Measurements from ENCODE around the gene PNCK. TPM values are rescaled to one million over a fixed set of nuclear protein-coding genes. Genes with fewer than 3 reads are reported as not detected.
"Not testable (repeated sequence)": the region's sequence is repeated elsewhere in the genome, so short reads cannot be mapped to it uniquely, and the experiment has no call there.

PNCK gene
- total RNA-seq, 2 donors from 2014 or later = 8.5 to 50.6 TPM

DNA sequence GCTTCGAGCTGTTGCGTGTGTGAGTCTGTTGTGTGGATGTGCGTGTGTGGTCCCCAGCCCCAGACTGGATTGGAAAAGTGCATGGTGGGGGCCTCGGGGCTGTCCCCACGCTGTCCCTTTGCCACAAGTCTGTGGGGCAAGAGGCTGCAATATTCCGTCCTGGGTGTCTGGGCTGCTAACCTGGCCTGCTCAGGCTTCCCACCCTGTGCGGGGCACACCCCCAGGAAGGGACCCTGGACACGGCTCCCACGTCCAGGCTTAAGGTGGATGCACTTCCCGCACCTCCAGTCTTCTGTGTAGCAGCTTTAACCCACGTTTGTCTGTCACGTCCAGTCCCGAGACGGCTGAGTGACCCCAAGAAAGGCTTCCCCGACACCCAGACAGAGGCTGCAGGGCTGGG, 22.5 kb upstream of the PNCK start:
- H3K27ac ChIP-seq = no peak overlapping the region
- no peaks in the 10 kb centered on the region for H3K4me1 ChIP-seq (replicated peaks)
- no peaks in the 10 kb centered on the region for H3K27me3 ChIP-seq (replicated peaks; ENCODE audit: insufficient read depth)
- DNase-seq (ENCODE audit: low spot score) = no peak
- no peak overlapping the region for H3K4me3 ChIP-seq
- TF ChIP-seq POLR2A (IDR thresholded peaks at IDR 0.05) = no peak
- TF ChIP-seq, protein P1, sequence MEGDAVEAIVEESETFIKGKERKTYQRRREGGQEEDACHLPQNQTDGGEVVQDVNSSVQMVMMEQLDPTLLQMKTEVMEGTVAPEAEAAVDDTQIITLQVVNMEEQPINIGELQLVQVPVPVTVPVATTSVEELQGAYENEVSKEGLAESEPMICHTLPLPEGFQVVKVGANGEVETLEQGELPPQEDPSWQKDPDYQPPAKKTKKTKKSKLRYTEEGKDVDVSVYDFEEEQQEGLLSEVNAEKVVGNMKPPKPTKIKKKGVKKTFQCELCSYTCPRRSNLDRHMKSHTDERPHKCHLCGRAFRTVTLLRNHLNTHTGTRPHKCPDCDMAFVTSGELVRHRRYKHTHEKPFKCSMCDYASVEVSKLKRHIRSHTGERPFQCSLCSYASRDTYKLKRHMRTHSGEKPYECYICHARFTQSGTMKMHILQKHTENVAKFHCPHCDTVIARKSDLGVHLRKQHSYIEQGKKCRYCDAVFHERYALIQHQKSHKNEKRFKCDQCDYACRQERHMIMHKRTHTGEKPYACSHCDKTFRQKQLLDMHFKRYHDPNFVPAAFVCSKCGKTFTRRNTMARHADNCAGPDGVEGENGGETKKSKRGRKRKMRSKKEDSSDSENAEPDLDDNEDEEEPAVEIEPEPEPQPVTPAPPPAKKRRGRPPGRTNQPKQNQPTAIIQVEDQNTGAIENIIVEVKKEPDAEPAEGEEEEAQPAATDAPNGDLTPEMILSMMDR (IDR thresholded peaks at IDR 0.05) = no peak
- no peak for TF ChIP-seq POLR2AphosphoS5 (IDR thresholded peaks at IDR 0.05)
- 80% methylated on average over 11 of the region's 15 CpGs for WGBS
- no peaks in the 10 kb centered on the region for H3K36me3 ChIP-seq
- H3K9me3 ChIP-seq = no peaks in the 10 kb centered on the region
- intact Hi-C loops (cut with DNase I) = no loop called here

DNA sequence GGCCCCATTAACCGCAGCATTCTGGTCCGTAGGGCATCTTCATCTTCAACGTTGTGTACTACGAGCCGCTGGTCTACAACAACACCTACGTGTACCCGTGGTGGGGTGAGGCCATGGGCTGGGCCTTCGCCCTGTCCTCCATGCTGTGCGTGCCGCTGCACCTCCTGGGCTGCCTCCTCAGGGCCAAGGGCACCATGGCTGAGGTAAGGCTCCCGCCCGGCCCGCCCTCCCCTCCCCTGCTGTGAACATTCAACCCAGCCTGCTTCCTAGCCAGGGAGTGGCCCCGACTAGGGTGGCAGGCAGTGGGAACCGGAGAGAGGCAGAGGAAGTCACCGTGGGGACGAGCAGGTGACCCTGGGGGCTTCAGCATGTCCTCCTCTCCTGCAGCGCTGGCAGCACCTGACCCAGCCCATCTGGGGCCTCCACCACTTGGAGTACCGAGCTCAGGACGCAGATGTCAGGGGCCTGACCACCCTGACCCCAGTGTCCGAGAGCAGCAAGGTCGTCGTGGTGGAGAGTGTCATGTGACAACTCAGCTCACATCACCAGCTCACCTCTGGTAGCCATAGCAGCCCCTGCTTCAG, 21.2 kb upstream of the PNCK start:
- no peaks in the 10 kb centered on the region for H3K27me3 ChIP-seq (replicated peaks; ENCODE audit: insufficient read depth)
- intact Hi-C loops (cut with DNase I) = no loop called here
- no CpG with 5 or more reads among the region's 23 CpGs for WGBS
- no peaks in the 10 kb centered on the region for H3K4me1 ChIP-seq (replicated peaks)
- no peak for TF ChIP-seq POLR2AphosphoS5 (IDR thresholded peaks at IDR 0.05)
- TF ChIP-seq POLR2A (IDR thresholded peaks at IDR 0.05) = no peak
- TF ChIP-seq, protein P1 (IDR thresholded peaks at IDR 0.05) = no peak
- H3K9me3 ChIP-seq = no peaks in the 10 kb centered on the region
- no peak overlapping the region for H3K4me3 ChIP-seq
- H3K36me3 ChIP-seq = no peaks in the 10 kb centered on the region
- no peak overlapping the region for H3K27ac ChIP-seq
- DNase-seq (ENCODE audit: low spot score) = no peak

DNA sequence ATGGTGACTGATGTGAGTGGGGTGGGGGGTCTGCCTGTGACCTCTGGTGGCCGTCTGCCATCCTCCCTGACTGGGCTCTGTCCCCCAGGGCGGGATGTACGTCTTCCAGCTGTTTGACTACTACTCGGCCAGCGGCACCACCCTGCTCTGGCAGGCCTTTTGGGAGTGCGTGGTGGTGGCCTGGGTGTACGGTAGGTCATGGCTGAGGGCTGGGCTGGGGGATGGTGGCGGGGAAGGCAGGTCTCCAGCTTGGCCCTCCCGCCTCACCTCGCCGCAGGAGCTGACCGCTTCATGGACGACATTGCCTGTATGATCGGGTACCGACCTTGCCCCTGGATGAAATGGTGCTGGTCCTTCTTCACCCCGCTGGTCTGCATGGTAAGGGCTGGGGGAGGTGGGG, 20.6 kb upstream of the PNCK start:
- DNase-seq (ENCODE audit: low spot score); H3K36me3 ChIP-seq; H3K4me3 ChIP-seq; H3K4me1 ChIP-seq (replicated peaks); intact Hi-C loops (cut with DNase I); H3K9me3 ChIP-seq; H3K27me3 ChIP-seq (replicated peaks; ENCODE audit: insufficient read depth); H3K27ac ChIP-seq: not testable (repeated sequence)
- 90% methylated on average over 2 of the region's 16 CpGs for WGBS

DNA sequence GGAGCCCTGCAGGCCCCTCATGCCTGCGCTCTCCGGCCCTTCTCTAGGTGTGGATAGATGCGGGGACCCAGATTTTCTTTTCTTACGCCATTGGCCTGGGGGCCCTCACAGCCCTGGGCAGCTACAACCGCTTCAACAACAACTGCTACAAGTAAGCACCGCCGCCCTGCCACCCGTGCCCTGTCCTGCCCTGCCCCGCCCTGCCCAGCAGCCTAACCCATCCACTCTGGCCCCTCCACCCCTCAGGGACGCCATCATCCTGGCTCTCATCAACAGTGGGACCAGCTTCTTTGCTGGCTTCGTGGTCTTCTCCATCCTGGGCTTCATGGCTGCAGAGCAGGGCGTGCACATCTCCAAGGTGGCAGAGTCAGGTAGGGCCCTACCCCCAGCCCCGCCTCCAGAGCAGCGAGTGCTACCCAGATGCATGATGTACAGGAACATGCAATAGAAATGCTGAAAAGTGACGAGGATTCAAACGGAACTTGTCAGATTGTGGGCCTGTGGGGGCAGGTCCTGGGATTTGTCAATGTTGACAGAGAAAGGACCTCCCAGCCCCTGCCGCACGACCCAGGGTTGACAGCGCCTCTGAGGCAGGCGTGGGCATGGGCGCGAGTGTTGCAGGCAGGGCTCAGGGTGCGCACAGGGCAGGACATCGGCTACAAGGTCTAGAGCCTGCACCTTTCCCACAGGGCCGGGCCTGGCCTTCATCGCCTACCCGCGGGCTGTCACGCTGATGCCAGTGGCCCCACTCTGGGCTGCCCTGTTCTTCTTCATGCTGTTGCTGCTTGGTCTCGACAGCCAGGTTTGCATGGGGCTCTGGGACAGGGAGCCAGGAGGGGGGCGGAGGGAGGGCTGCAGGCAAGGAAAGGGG, 19.8 kb upstream of the PNCK start:
- no peak for DNase-seq (ENCODE audit: low spot score)
- no peaks in the 10 kb centered on the region for H3K36me3 ChIP-seq
- no peaks in the 10 kb centered on the region for H3K4me1 ChIP-seq (replicated peaks)
- WGBS = 76% methylated on average over 17 of the region's 31 CpGs
- H3K4me3 ChIP-seq = no peak overlapping the region
- H3K9me3 ChIP-seq = no peaks in the 10 kb centered on the region
- TF ChIP-seq, protein P1 (IDR thresholded peaks at IDR 0.05) = no peak
- intact Hi-C loops (cut with DNase I) = no loop called here
- no peak overlapping the region for H3K27ac ChIP-seq
- no peaks in the 10 kb centered on the region for H3K27me3 ChIP-seq (replicated peaks; ENCODE audit: insufficient read depth)

DNA sequence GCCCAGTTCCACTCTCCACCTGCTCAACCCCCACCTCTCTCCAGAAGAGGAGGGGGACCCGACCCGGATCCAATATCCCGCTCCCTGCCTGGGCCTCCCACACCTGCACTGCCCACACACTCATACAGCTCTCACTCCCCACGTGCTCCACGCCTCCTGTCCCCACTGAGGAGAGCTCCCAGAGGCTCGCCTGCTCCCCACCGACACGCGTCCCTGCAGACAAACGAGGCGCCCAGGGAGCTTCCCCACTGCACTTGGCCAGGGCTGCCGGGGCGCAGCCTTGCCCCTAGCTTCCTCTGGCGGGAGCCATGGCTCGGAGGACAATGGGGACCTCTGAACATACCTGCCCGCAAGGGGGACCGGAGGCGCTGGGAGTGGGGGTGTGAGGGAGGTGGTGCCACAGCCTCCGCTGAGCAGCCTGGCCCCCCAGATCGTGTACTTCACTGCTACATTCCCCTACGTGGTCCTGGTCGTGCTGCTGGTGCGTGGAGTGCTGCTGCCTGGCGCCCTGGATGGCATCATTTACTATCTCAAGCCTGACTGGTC, 19.1 kb upstream of the PNCK start:
- TF ChIP-seq POLR2A (IDR thresholded peaks at IDR 0.05) (no peak), POLR2AphosphoS5 (IDR thresholded peaks at IDR 0.05) (no peak)
- TF ChIP-seq, protein P1 (IDR thresholded peaks at IDR 0.05) = no peak
- no peaks in the 10 kb centered on the region for H3K27me3 ChIP-seq (replicated peaks; ENCODE audit: insufficient read depth)
- H3K9me3 ChIP-seq = no peaks in the 10 kb centered on the region
- no peak for DNase-seq (ENCODE audit: low spot score)
- H3K4me3 ChIP-seq = no peak overlapping the region
- intact Hi-C loops (cut with DNase I) = no loop called here
- no peaks in the 10 kb centered on the region for H3K36me3 ChIP-seq
- 62% methylated on average over 9 of the region's 24 CpGs for WGBS
- no peak overlapping the region for H3K27ac ChIP-seq
- H3K4me1 ChIP-seq (replicated peaks) = no peaks in the 10 kb centered on the region

All from prostate gland (tissue), 2 donors.